GM13977 (cell line): Measurements from ENCODE around the gene SLC27A5.
"Not testable (repeated sequence)": the region's sequence is repeated elsewhere in the genome, so short reads cannot be mapped to it uniquely, and the experiment has no call there.

Experiments used
- DNase-seq: peaks from one replicate; pipeline ENCODE4 v3.0.0; 2012; ENCODE audit warnings: low spot score
- in situ Hi-C: fragments of 300-500 bp; cut with MboI; formaldehyde crosslinking; loops from one replicate; pipeline ENCODE4 v1.12.0; 2022; ENCODE audit warnings: low sequenced_read_pairs, low pct_unique_long_range_greater_than_20kb, mixed read lengths, inconsistent platforms; ENCODE audit not compliant: unreplicated experiment
- TF ChIP-seq, protein P1 (sequence below): IDR thresholded peaks from 2 replicates; pipeline ENCODE4 v1.5.1; 2012; ENCODE audit warnings: mild to moderate bottlenecking, control low read depth; ENCODE audit not compliant: insufficient read depth; ENCODE audit errors: extremely low read depth, missing control alignments

The SLC27A5 gene

DNA sequence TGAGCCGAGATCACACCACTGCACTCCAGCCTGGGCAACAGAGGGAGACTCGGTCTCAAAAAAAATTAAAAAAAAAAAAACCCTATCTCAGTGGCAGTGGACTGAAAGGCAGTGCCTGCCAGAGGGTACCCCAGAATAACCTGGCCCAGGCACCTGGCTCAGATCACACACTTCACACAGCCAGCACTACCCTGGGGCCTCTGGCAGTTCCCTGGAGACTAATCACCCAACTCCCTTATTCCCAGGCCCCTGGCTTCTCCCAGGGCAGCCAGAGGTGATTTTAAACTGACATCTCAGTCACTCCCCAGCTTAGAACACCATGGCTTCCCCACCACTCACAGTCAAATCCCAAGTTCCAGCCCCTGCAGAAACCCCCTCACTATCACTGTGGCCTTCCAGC lies 3.5 kb upstream of the SLC27A5 start:
- TF ChIP-seq, protein P1, sequence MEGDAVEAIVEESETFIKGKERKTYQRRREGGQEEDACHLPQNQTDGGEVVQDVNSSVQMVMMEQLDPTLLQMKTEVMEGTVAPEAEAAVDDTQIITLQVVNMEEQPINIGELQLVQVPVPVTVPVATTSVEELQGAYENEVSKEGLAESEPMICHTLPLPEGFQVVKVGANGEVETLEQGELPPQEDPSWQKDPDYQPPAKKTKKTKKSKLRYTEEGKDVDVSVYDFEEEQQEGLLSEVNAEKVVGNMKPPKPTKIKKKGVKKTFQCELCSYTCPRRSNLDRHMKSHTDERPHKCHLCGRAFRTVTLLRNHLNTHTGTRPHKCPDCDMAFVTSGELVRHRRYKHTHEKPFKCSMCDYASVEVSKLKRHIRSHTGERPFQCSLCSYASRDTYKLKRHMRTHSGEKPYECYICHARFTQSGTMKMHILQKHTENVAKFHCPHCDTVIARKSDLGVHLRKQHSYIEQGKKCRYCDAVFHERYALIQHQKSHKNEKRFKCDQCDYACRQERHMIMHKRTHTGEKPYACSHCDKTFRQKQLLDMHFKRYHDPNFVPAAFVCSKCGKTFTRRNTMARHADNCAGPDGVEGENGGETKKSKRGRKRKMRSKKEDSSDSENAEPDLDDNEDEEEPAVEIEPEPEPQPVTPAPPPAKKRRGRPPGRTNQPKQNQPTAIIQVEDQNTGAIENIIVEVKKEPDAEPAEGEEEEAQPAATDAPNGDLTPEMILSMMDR: no peak
- no peak for DNase-seq
- in situ Hi-C loops: no loop called here

DNA sequence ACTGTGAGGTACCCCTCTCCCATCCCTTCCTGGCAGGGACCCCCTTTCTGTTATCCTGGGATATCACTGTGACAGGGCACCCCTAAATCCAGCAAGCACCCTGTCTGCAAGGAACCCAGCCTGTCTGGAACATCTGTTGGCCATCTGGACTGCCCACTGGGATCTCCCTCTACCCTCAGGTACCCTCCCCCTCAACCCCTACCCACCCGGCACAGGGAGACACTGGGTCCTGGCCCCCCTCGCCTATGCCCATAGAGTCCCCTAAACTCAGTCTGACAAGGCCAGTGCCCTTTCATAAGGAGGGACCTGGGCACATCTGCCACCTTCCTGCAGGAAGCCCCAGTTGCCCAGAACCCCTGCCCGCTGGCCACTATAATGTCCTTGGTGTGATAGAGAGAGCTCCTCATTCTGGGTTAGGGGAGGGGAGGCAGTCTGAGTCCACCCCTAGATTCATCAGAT lies 2.8 kb upstream of the SLC27A5 start:
- in situ Hi-C loops: no loop called here
- TF ChIP-seq, protein P1: no peak

DNA sequence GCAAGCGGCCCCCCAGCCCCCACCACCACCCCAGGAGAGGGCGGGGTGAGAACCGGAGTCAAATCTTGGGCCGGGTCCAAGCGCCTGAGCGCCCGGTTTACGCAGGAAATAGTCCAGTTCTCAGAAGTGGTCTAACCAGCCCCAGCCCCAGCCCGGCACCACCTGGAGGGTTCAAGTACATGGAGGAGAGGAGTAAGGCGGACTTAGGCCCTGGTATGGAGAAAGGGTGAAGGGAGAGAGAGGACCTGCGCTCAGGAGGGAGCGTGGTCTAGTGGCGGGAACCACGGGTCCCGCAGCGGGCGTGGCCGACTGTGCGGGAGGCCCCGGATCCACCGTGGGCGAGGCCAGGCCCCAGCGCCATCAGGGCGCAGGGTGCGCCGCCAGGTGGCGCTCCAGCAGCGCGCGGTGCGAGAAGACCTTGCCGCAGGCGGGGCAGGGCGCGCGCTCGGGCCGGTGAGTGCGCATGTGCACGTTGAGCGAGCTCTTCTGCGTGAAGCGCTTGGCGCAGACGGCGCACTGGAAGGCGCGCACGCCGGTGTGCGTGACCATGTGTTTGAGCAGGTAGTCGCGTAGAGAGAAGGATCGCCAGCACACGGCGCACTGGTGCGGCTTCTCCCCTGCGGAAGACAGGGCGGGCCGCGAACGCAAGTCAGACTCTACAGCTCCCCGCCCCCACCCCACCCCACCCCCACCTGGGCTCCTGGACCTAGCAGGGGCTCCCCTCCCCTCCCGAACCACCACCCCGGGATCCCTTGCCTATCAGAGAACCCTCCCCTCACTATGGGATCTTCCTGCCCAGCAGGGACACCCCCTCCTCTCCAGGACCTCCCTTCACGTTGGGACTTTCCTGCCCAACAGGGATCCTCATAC lies 2.1 kb upstream of the SLC27A5 start:
- DNase-seq: peak; percentile 97
- TF ChIP-seq, protein P1: peak; percentile 99
- in situ Hi-C loops: no loop called here

More for the DNA sequence above, 2.8 kb upstream of the SLC27A5 start:
- DNase-seq: no peak

DNA sequence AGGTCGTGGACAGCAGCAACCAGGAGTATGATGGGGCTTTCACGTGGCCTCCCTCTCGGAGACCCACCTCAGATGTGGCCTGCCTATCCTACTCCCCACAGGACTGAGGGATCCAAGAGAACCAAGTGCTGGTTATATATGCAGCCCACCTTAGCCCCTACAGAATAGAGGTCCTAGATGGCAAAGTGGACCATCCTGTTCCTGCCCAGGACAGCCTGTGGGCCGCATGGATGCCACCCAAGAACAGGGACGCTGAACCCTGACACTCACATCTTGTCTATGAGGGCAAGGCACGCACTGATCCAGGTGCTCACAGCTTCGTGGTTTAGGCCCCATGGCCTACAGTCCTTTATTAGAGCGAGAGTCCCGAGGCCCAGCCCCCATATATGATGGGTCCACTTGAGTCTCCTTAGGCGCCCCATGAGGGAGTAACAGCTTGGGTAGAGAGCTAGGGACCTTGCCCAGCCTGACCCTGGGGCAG lies 1.5 kb upstream of the SLC27A5 start:
- no peak for DNase-seq
- TF ChIP-seq, protein P1: no peak
- in situ Hi-C loops: no loop called here

DNA sequence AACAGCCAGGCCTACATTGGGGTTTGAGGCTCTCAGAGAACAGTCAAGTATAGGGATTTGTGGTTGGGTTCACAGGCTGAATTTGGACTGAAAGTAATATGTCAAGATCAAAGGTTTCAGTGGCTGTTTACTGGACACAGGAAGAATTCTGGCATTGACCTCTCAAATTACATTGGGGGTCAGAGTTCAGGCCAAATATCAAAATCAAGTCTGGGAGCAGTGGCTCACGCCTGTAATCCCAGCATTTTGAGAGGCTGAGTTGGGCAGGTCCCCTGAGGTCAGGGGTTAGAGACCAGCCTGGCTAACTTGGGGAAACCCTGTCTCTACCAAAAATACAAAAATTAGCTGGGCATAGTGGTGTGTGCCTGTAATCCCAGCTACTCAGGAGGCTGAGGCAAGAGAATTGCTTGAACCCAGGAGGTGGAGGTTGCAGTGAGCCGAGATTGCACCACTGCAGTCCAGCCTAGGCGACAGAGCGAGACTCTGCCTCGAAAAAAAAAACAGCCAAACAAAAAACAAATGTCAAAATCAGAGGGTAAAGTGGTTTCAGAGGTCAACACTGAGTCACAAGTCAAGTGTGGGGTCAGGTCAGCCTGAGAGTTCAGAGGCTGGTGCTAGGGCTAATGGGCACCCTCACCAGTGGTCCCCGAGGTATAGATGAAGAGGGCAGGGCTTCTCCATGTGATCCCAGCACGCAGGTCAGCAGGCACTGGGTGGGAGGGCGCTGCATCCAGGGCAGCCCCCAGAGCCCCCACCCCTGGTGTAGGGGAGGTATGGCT lies 1.5 kb downstream of the SLC27A5 start:
- no peak for DNase-seq
- in situ Hi-C loops: no loop called here
- TF ChIP-seq, protein P1: no peak

DNA sequence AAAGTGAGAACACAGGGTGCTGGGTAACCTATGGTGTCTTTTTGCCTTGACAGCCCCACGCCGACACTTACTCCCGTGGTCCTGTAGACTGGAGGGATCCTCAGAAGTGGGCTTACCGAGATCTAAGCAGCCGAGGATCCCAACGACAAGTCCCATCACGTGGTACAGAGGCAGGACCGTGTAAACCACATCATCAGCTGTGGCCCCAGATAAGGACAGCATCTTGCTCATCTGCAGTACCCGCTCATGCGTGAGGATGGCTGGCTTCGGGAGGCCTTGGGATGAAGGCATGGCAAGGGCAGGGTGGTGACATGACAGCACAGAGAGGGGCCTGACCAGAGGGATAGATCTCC lies 2.1 kb downstream of the SLC27A5 start:
- in situ Hi-C loops: no loop called here
- DNase-seq: no peak
- TF ChIP-seq, protein P1: no peak

DNA sequence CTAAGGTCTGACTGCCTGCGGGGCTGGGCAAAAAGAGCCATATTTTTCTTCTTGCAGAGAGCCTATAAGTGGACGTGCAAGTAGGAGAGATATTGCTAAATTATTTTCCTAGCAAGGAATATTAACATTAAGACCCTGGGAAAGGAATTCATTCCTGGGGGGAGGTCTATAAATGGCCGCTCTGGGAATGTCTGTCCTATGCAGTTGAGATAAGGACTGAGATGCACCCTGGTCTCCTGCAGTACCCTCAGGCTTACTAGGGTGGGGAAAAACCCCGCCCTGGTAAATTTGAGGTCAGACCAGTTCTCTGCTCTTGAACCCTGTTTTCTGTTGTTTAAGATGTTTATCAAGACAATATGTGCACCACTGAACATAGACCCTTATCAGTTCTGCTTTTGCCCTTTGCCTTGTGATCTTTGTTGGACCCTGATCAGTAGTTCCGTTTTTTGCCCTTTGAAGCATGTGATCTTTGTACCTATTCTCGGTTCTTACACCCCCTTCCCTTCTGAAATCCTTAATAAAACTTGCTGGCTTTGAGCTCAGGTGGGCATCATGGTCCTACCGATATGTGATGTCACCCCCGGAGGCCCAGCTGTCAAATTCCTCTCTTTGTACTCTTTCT lies 4.1 kb downstream of the SLC27A5 start:
- in situ Hi-C loops, DNase-seq: not testable (repeated sequence)
